ENCODE data around the gene SLC22A2.
"Not testable (repeated sequence)": the region's sequence is repeated elsewhere in the genome, so short reads cannot be mapped to it uniquely, and the experiment has no call there.

The SLC22A2 gene

GRCh38 chr6:160238761-160239751 lies 19.6 kb downstream of the SLC22A2 start:
- DNase-seq (ENCODE audit: low read depth): no peak
- TF ChIP-seq CTCF (conservative IDR thresholded peaks at IDR 0.05; ENCODE audit: low read depth, low read length): no peak
- no peak overlapping the region for H3K4me3 ChIP-seq (ENCODE audit: low read depth, low read length)

- TF ChIP-seq CTCF (conservative IDR thresholded peaks at IDR 0.05; ENCODE audit: low read depth, low read length): no peak
- DNase-seq (ENCODE audit: low read depth): no peak
- H3K4me3 ChIP-seq (ENCODE audit: low read depth, low read length): no peak overlapping the region
Measured at GRCh38 chr6:160238278-160238711, 20.3 kb downstream of the SLC22A2 start.

GRCh38 chr6:160237597-160238275 lies 20.9 kb downstream of the SLC22A2 start:
- DNase-seq (ENCODE audit: low read depth); H3K4me3 ChIP-seq (ENCODE audit: low read depth, low read length): not testable (repeated sequence)

- DNase-seq (ENCODE audit: low read depth); H3K4me3 ChIP-seq (ENCODE audit: low read depth, low read length): not testable (repeated sequence)
Measured at GRCh38 chr6:160236235-160236872, 22.3 kb downstream of the SLC22A2 start.

GRCh38 chr6:160233950-160234640 lies 24.5 kb downstream of the SLC22A2 start:
- H3K4me3 ChIP-seq (ENCODE audit: low read depth, low read length); DNase-seq (ENCODE audit: low read depth): not testable (repeated sequence)

- no peak for TF ChIP-seq CTCF (conservative IDR thresholded peaks at IDR 0.05; ENCODE audit: low read depth, low read length)
- no peak for DNase-seq (ENCODE audit: low read depth)
- no peak overlapping the region for H3K4me3 ChIP-seq (ENCODE audit: low read depth, low read length)
Measured at GRCh38 chr6:160227769-160228161, 30.9 kb downstream of the SLC22A2 start.

GRCh38 chr6:160227038-160227768 lies 31.4 kb downstream of the SLC22A2 start:
- no peak for DNase-seq (ENCODE audit: low read depth)
- no peak overlapping the region for H3K4me3 ChIP-seq (ENCODE audit: low read depth, low read length)
- TF ChIP-seq CTCF (conservative IDR thresholded peaks at IDR 0.05; ENCODE audit: low read depth, low read length): no peak
